H1 (cell line): ENCODE results near the gene SLC35F6. TPM values are rescaled to one million over a fixed set of nuclear protein-coding genes. Genes with fewer than 3 reads are reported as not detected.

Experiments used
- SP1 ChIP-seq: IDR thresholded peaks from 2 replicates; pipeline ENCODE4 v1.6.1; 2011; ENCODE audit warnings: low read depth, low read length
- polyA plus RNA-seq, 7 experiments: library from polyadenylated mRNA; depleted of rRNA in 3 of 7; stranded (reverse) in 5 of 7; unstranded in 2 of 7; fragments of >200 nt in 5 of 7; fragments of 200-250 nt in 2 of 7; gene quantifications; 1 replicate in 5 of 7; 2 replicates in 1 of 7; 4 replicates in 1 of 7; pipeline versions ENCODE4 v1.2.1 to v1.2.3, GENCODE V29; 2011 to 2013; ENCODE audit warnings: missing spikeins in 2 of 7, mixed read lengths in 2 of 7
- total RNA-seq: library from RNA; stranded (reverse); fragmentation: NEBNext Ultra II Directional; extraction: Animal tissue kit (Norgen Biotek cat#: 25700); gene quantifications from 2 replicates; pipeline ENCODE4 v1.2.1, GENCODE V29; 2021

SLC35F6 gene
- total and polyA plus RNA-seq, 2 of the 8 experiments (the other 6 are each of a cell fraction or from before 2014, with no cell fraction given) = 11.2 to 13.5 TPM

GRCh38 chr2:26805241-26805676 lies 41.2 kb downstream of the SLC35F6 start (continued):
- TF ChIP-seq SP1 = no peak
